ENCODE data around the gene NGRN.
"Not testable (repeated sequence)": the region's sequence is repeated elsewhere in the genome, so short reads cannot be mapped to it uniquely, and the experiment has no call there.

The NGRN gene

GRCh38 chr15:90234096-90234988, 31.1 kb upstream of the NGRN start, which contains the start of gene GDPGP1:
TSS of gene GDPGP1 (plus strand) at chr15:90234209. CDS start at chr15:90240909, 6,700 bp downstream.
- no peak for FAIRE-seq

- no peak for FAIRE-seq
These were observed 26.1 kb upstream of the NGRN start for GRCh38 chr15:90239371-90239770.

GRCh38 chr15:90240856-90241255, 24.6 kb upstream of the NGRN start:
- no peak for FAIRE-seq

- no peak for FAIRE-seq
These were observed 23.9 kb upstream of the NGRN start for GRCh38 chr15:90241343-90242192.

GRCh38 chr15:90243943-90244639, 21.4 kb upstream of the NGRN start:
- FAIRE-seq = no peak

GRCh38 chr15:90248789-90249202, 16.7 kb upstream of the NGRN start:
- no peak for FAIRE-seq

- FAIRE-seq = no peak
These were observed 16.1 kb upstream of the NGRN start, which contains the start of gene TTLL13 for GRCh38 chr15:90249203-90249863. TSS of gene TTLL13 (plus strand) at chr15:90249556. CDS start at chr15:90250631, 1,075 bp downstream.

- no peak for FAIRE-seq
These were observed 7.7 kb upstream of the NGRN start for GRCh38 chr15:90257776-90258175.

- no peak for FAIRE-seq
These were observed 5.9 kb upstream of the NGRN start for GRCh38 chr15:90259524-90259923.

GRCh38 chr15:90260731-90261130, 4.7 kb upstream of the NGRN start:
- FAIRE-seq = not testable (repeated sequence)

GRCh38 chr15:90261811-90262210, 3.7 kb upstream of the NGRN start:
- no peak for FAIRE-seq

- no peak for FAIRE-seq
These were observed 3.0 kb upstream of the NGRN start for GRCh38 chr15:90262426-90262825.

- FAIRE-seq = no peak
These were observed 801 bp upstream of the NGRN start for GRCh38 chr15:90264671-90265070.

- FAIRE-seq = no peak
These were observed 574 bp downstream of the NGRN start for GRCh38 chr15:90266061-90266431.

GRCh38 chr15:90266485-90266884, 1.0 kb downstream of the NGRN start:
- no peak for FAIRE-seq

GRCh38 chr15:90268415-90268814, 2.9 kb downstream of the NGRN start:
- FAIRE-seq = no peak

- no peak for FAIRE-seq
These were observed 5.2 kb downstream of the NGRN start for GRCh38 chr15:90270502-90271150.

- FAIRE-seq = no peak
These were observed 6.1 kb downstream of the NGRN start for GRCh38 chr15:90271459-90272166.

GRCh38 chr15:90278467-90278866, 13.0 kb downstream of the NGRN start:
- not testable (repeated sequence) for FAIRE-seq

GRCh38 chr15:90280743-90281142, 15.3 kb downstream of the NGRN start:
- not testable (repeated sequence) for FAIRE-seq

GRCh38 chr15:90281637-90282036, 16.2 kb downstream of the NGRN start:
- FAIRE-seq = not testable (repeated sequence)
